ENCODE results near the gene STARD7.

- TF ChIP-seq CTCF (IDR thresholded peaks at IDR 0.05; ENCODE audit: insufficient read depth, low read depth, low read length) = no peak
- TF ChIP-seq EZH2 (IDR thresholded peaks at IDR 0.05; ENCODE audit: insufficient read depth, low read length) = no peak
Observed at GRCh38 chr2:96209011-96209728, 543 bp upstream of the STARD7 start.

All from astrocyte (in vitro differentiated cells and primary cell).